Mammary epithelial cell (primary cell): Measurements from ENCODE around the gene MAGI1.

ENCODE experiments used
- EZH2 ChIP-seq: IDR thresholded peaks from 2 replicates; pipeline ENCODE4 v1.6.1; 2012; ENCODE audit warnings: low read length, inconsistent platforms, borderline replicate concordance
- TF ChIP-seq, protein P1 (sequence below), 2 donors: IDR thresholded peaks in 1 of 2; conservative IDR thresholded peaks in 1 of 2; 2 replicates each; pipeline ENCODE4 v1.5.1; 2011 to 2012; ENCODE audit warnings: inconsistent platforms in 2 of 2, low read length in 2 of 2, mild to moderate bottlenecking in 2 of 2, control low read depth in 1 of 2, low read depth in 1 of 2; ENCODE audit not compliant: insufficient read depth in 1 of 2; ENCODE audit errors: extremely low read depth in 1 of 2

DNA sequence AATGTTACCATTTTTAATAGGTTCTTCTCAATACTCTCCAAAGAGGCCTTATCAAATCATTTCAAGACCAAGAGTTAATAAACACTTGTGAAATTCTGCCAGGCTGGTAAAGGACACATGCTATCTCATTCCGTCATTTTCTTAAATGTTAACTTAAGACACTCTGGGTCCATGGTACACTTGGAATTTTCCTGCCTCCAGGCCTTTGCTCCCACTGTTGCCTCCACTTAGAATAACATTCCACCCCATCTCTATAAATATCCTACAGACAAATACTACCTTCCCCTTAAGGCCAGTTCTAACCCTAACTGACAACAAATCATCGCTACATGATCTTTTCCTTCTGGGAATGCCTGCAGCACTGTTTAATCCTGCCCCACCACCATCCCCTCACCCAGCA, 24.1 kb downstream of the MAGI1 start:
- TF ChIP-seq, protein P1, sequence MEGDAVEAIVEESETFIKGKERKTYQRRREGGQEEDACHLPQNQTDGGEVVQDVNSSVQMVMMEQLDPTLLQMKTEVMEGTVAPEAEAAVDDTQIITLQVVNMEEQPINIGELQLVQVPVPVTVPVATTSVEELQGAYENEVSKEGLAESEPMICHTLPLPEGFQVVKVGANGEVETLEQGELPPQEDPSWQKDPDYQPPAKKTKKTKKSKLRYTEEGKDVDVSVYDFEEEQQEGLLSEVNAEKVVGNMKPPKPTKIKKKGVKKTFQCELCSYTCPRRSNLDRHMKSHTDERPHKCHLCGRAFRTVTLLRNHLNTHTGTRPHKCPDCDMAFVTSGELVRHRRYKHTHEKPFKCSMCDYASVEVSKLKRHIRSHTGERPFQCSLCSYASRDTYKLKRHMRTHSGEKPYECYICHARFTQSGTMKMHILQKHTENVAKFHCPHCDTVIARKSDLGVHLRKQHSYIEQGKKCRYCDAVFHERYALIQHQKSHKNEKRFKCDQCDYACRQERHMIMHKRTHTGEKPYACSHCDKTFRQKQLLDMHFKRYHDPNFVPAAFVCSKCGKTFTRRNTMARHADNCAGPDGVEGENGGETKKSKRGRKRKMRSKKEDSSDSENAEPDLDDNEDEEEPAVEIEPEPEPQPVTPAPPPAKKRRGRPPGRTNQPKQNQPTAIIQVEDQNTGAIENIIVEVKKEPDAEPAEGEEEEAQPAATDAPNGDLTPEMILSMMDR (conservative IDR thresholded peaks at IDR 0.05 in 1 of 2, IDR thresholded peaks at IDR 0.05 in 1 of 2; ENCODE audit: extremely low read depth in 1 of 2, insufficient read depth in 1 of 2, low read depth in 1 of 2, low read length in 2 of 2), result no peak
- no peak for TF ChIP-seq EZH2
